ENCODE measurements around the gene MYBL2. TPM values are rescaled to one million over a fixed set of nuclear protein-coding genes. Genes with fewer than 3 reads are reported as not detected.

MYBL2 gene
- total and polyA plus RNA-seq, 8 donors, result 6.1 to 37.5 (median 19.5) TPM

DNA sequence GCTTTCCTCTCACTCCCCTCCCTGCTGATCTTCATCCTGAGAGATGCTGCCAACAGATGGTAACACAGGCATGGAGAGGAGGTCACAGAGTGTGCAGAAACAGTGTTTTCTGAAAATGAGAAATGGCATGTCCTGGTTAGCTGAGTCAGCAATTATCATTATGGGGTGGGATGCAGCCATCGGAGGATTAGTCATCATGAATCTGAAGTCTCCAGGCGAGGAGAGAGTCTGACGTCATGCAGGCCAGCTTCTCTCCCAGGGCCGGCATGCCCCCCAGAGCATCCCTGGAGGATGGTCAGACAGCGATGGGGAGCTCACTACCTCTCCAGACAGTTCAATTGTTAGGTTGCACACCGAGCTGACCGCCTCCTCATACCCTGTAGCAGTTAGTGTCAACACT is 64.6 kb downstream of the MYBL2 start:
- H3K4me3 ChIP-seq, result no peak overlapping the region
- no peaks in the 10 kb centered on the region for H3K9me3 ChIP-seq
- intact Hi-C loops (cut with DNase I), result no loop called here
- peaks cover 0 to 13% of the 10 kb centered on the region in 2 donors for H3K27me3 ChIP-seq
- TF ChIP-seq, protein P1, sequence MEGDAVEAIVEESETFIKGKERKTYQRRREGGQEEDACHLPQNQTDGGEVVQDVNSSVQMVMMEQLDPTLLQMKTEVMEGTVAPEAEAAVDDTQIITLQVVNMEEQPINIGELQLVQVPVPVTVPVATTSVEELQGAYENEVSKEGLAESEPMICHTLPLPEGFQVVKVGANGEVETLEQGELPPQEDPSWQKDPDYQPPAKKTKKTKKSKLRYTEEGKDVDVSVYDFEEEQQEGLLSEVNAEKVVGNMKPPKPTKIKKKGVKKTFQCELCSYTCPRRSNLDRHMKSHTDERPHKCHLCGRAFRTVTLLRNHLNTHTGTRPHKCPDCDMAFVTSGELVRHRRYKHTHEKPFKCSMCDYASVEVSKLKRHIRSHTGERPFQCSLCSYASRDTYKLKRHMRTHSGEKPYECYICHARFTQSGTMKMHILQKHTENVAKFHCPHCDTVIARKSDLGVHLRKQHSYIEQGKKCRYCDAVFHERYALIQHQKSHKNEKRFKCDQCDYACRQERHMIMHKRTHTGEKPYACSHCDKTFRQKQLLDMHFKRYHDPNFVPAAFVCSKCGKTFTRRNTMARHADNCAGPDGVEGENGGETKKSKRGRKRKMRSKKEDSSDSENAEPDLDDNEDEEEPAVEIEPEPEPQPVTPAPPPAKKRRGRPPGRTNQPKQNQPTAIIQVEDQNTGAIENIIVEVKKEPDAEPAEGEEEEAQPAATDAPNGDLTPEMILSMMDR (IDR thresholded peaks at IDR 0.05), result no peak
- H3K4me1 ChIP-seq, result no peaks in the 10 kb centered on the region
- H3K36me3 ChIP-seq, result no peaks in the 10 kb centered on the region
- no peak overlapping the region for H3K27ac ChIP-seq
- no peak for ATAC-seq
- no peak for DNase-seq

DNA sequence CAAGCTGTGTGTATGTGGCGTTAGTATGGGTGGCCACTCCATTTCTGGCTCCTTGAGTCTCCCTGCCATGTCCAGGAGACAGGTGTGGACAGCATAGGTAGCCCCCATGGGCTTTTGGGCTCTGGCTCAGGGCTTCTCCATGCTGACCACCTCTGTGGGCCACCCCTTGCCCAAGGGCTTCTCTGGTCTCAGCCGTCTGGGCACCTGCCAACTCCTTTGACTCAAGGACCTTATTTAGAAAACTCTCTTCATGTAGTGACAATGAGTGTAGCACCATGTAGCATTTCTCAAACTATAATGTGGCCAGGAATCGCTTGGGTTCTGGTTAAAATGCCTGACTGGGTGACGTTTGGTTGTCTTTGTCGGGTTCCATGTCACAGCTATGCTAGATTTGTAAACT is 65.0 kb downstream of the MYBL2 start:
- DNase-seq, result no peak
- ATAC-seq, result no peak
- H3K4me1 ChIP-seq, result no peaks in the 10 kb centered on the region
- H3K27ac ChIP-seq, result no peak overlapping the region
- H3K36me3 ChIP-seq, result no peaks in the 10 kb centered on the region
- TF ChIP-seq, protein P1 (IDR thresholded peaks at IDR 0.05), result no peak
- intact Hi-C loops (cut with DNase I), result no loop called here
- H3K9me3 ChIP-seq, result no peaks in the 10 kb centered on the region
- H3K4me3 ChIP-seq, result no peak overlapping the region
- H3K27me3 ChIP-seq, result peaks cover 0 to 13% of the 10 kb centered on the region in 2 donors

DNA sequence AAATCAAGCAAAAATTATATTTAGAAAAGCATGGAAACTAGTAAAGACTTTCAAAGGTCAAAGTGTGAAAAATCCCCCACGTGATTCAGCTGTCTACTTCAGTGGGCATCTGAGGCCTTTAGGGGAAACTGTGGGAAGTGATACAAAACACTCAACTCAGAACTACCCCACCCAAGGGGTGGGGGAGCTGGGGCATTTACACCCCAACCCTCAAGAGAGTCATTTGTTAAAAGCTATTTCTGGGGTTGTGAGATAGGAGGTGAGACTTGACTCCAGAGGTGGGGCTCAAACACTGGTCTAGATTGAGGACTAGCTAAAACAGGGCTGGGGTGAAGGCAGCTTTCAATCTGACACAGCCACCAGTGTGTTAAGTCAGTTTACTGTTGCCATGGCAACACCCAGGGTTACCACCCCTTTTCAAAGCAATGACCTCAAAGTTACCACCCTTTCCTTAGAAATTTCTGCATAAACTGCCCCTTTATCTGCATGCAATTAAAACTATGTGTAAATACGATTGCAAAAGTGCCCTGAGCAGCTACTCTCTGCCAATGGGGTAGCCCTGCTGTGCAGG is 69.8 kb downstream of the MYBL2 start:
- Histone ChIP-seq H3K4me3 (no peak overlapping the region), H3K4me1 (no peaks in the 10 kb centered on the region), H3K9me3 (no peaks in the 10 kb centered on the region), H3K27me3 (peaks cover 0 to 10% of the 10 kb centered on the region in 2 donors), H3K36me3 (no peaks in the 10 kb centered on the region), H3K27ac (no peak overlapping the region)
- ATAC-seq (no peak), DNase-seq (no peak)
- TF ChIP-seq, protein P1 (IDR thresholded peaks at IDR 0.05), result no peak
- intact Hi-C loops (cut with DNase I), result no loop called here

DNA sequence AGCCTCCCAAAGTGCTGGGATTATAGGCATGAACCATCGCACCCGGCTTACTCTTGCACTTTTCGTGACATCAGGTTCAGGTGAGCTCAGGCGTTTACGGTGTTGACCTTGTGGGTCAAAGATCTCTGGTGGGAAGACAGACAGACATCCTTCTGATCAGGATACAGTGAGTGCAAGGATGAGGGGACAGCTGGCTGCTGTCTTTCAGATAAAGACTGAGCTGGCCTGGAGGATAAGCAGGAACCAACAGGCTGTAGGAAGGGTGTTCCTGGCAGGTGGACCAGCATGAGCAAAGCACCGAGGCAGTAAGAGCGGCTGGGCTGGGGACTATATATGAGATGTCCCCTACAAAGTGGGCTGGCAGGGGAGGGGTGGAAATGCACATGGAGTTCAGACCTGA is 71.0 kb downstream of the MYBL2 start:
- intact Hi-C loops (cut with DNase I), result no loop called here
- ATAC-seq (no peak), DNase-seq (no peak)
- Histone ChIP-seq H3K4me3 (no peak overlapping the region), H3K27ac (no peak overlapping the region), H3K9me3 (no peaks in the 10 kb centered on the region), H3K4me1 (no peaks in the 10 kb centered on the region), H3K36me3 (no peaks in the 10 kb centered on the region), H3K27me3 (peaks cover 0 to 5% of the 10 kb centered on the region in 2 donors)
- TF ChIP-seq, protein P1 (IDR thresholded peaks at IDR 0.05), result no peak

DNA sequence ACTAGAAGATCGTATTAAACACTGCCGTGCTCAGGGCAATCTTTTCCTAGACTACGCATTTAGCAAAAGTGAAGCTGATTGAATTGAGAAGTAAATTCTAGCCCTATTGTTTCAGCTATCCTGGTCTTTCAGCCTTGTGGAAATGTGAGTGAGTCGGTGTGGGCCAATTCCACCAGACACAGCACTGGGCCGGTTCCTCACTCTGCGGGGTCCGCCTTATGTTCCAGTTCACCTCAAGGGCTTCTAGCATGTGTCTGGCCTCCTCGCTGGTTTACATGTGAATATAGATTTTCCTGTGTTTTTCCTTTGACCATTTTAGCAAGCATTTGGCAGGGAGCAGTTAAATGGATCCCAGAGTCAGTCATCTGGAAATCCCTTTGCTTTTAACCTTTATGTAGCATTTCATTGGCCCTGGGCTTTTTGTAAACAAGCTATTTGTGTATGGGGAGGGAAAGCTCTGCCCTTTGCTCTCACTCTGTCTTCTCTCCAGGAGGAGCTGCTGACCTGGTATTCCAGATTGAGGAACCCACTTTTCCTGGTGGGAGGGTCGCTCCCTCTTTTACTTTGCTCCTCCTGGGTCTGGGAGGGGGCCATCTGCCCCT is 72.3 kb downstream of the MYBL2 start:
- no peak for DNase-seq
- H3K36me3 ChIP-seq, result no peaks in the 10 kb centered on the region
- ATAC-seq, result no peak

More for the DNA sequence above, 72.3 kb downstream of the MYBL2 start:
- intact Hi-C loops (cut with DNase I), result no loop called here
- no peak overlapping the region for H3K4me3 ChIP-seq
- no peak overlapping the region for H3K27ac ChIP-seq
- TF ChIP-seq, protein P1 (IDR thresholded peaks at IDR 0.05), result no peak
- peaks cover 0 to 10% of the 10 kb centered on the region in 2 donors for H3K27me3 ChIP-seq
- no peaks in the 10 kb centered on the region for H3K9me3 ChIP-seq
- no peaks in the 10 kb centered on the region for H3K4me1 ChIP-seq

Measured in left lung (tissue), 10 donors.